Keratinocyte (primary cell): ENCODE results near the gene HOTAIR.

Source experiments
- CTCF ChIP-seq, 3 experiments: IDR thresholded peaks in 1 of 3; conservative IDR thresholded peaks in 1 of 3; optimal IDR thresholded peaks in 1 of 3; 2 replicates in 2 of 3; 3 replicates in 1 of 3; pipeline versions ENCODE3 to v1.5.1; 2011; ENCODE audit warnings: low read length in 3 of 3, mild to moderate bottlenecking in 3 of 3, moderate library complexity in 2 of 3, control low read depth in 1 of 3, inconsistent platforms in 1 of 3; ENCODE audit not compliant: insufficient read depth in 2 of 3; ENCODE audit errors: extremely low read depth in 1 of 3
- EZH2 ChIP-seq: IDR thresholded peaks from one replicate; pipeline ENCODE4 v1.6.1; 2012; ENCODE audit warnings: inconsistent platforms, mild to moderate bottlenecking, low read length, moderate library complexity

GRCh38 chr12:54018468-54018984 is 43.8 kb upstream of the HOTAIR start:
- no peak for TF ChIP-seq EZH2
- TF ChIP-seq CTCF (optimal IDR thresholded peaks at IDR 0.05 in 1 of 3, IDR thresholded peaks at IDR 0.05 in 1 of 3, conservative IDR thresholded peaks at IDR 0.05 in 1 of 3; ENCODE audit: extremely low read depth in 1 of 3, insufficient read depth in 2 of 3, low read length in 3 of 3), result no peak
